RWPE1 (cell line): ENCODE measurements around the gene RRP36.

Experiments used
- CTCF ChIA-PET: fragments of 350-600 bp; sonication (Branson Sonifier 250); formaldehyde crosslinking; extraction: SDS; loops from one replicate; lab custom pipeline; 2021; lab: Yijun Ruan, JAX
- POLR2A ChIA-PET: fragments of 400-600 bp; formaldehyde crosslinking; extraction: SDS; loops from one replicate; lab custom pipeline; 2020; ENCODE audit warnings: antibody characterized with exemption; ENCODE audit not compliant: low non-redundant PET; lab: Yijun Ruan, JAX
- DNase-seq: peaks from one replicate; pipeline ENCODE4 v3.0.0; 2012; ENCODE audit warnings: low spot score
- H3K27ac ChIP-seq: fragments of 450-650 bp; 2 replicates; pipeline ENCODE4 v1.5.1; 2017
- TF ChIP-seq, protein P1 (sequence below): fragments of 450-650 bp; conservative IDR thresholded peaks from 2 replicates; pipeline ENCODE4 v1.5.1; 2017; ENCODE audit warnings: low read depth, mild to moderate bottlenecking

Gene RRP36

DNA sequence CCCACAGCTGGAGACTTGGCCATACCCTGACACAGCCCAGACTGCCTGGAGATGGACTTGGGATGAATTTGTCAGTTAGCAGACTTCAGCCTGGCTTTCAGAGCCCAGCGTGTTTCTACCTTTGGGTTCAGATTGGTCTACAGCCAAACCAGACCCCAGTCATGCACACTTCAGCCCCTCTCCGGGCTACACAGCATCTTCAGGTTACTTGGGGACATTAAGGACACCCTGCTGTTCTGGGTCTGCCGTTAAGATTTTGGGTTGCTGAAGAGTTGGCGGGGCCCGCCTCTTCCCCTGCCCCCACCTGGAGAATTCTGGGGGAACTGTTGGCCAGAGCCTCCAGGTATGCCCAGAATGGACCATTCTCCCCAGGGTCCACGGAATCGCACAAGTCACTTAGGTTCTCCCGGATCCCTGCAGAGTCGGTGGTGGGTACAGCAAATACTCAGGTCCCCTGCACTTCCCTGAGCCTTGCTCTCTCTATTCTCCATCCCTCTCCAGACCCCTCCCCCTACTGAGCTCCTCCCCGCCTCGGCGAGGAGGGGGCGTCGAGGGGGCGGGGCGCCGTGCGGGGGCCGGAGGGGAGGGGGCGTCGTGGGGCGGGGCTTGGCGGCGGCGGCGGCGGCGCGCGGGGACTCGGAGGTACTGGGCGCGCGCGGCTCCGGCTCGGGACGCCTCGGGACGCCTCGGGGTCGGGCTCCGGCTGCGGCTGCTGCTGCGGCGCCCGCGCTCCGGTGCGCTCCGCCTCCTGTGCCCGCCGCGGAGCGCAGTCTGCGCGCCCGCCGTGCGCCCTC, 54.4 kb downstream of the RRP36 start, which contains the start of gene PTK7:
Gene PTK7 (plus strand): TSS at position 645 of the 794 bp plus-strand sequence. CDS start 175 bp downstream, outside the sequence.
- TF ChIP-seq, protein P1, sequence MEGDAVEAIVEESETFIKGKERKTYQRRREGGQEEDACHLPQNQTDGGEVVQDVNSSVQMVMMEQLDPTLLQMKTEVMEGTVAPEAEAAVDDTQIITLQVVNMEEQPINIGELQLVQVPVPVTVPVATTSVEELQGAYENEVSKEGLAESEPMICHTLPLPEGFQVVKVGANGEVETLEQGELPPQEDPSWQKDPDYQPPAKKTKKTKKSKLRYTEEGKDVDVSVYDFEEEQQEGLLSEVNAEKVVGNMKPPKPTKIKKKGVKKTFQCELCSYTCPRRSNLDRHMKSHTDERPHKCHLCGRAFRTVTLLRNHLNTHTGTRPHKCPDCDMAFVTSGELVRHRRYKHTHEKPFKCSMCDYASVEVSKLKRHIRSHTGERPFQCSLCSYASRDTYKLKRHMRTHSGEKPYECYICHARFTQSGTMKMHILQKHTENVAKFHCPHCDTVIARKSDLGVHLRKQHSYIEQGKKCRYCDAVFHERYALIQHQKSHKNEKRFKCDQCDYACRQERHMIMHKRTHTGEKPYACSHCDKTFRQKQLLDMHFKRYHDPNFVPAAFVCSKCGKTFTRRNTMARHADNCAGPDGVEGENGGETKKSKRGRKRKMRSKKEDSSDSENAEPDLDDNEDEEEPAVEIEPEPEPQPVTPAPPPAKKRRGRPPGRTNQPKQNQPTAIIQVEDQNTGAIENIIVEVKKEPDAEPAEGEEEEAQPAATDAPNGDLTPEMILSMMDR = no peak
- no peak for DNase-seq
- POLR2A ChIA-PET = interaction anchor here (0.5 to 1.1 kb wide), 3 partner anchors 15 to 654 kb away, joined by 3 to 5 read pairs (median 3); partner anchors contain the start of genes KLC4 and MRPL2
- CTCF ChIA-PET = interaction anchor here (0.6 to 2.6 kb wide), 5 partner anchors 40 to 374 kb away, joined by 3 to 14 read pairs (median 4); no protein-coding TSS in a partner anchor
- H3K27ac ChIP-seq = peak within 1 kb of the TSS; percentile 83

DNA sequence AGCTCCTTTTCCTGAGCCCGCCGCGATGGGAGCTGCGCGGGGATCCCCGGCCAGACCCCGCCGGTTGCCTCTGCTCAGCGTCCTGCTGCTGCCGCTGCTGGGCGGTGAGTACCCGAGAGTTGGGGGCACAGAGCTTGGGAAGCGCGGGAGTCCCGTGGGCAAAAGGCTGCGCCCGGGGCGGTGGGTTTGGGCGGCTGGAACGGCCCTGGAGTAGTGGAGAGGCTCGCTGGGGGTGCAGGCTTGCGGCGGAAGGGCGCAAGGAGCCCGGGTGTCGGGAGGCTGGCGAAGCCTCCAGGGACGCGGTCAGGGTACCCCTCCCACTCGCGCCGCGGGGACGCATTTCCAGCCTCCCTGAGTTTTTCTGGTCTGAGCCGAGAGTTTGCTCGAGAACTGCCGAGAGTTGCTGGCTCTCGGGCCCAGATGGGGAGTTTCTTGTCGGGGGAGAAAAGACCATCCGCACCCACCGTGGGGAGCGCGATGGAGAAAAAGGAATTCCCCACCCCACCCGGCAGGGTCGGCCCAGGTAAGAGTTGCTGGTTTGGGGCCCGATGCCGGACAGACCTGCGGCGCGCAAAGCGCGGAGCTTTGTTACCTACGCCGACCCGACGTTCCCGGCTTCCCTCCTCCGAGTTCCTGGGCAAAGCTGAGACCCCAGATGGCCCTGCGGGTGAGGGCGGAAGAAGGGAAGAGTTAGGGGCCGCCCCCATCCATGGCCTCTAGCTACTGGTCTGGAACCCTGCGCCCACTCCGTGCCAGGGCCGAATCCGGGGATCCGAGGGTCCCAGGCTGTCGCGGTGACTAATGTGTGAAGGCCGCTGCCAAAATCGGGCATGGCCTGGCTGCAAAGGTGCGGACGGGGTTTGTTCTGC, 55.3 kb downstream of the RRP36 start:
- DNase-seq = no peak
- CTCF ChIA-PET = interaction anchor here (0.6 to 2.6 kb wide), 6 partner anchors 14 to 373 kb away, joined by 3 to 14 read pairs (median 3); no protein-coding TSS in a partner anchor
- H3K27ac ChIP-seq = peak overlapping the region; percentile 83
- POLR2A ChIA-PET = interaction anchor here (0.7 to 1.1 kb wide), 3 partner anchors 14 to 23 kb away, joined by 3 to 4 read pairs (median 3); partner anchors contain the start of genes CUL7, KLC4 and MRPL2
- TF ChIP-seq, protein P1 = no peak

DNA sequence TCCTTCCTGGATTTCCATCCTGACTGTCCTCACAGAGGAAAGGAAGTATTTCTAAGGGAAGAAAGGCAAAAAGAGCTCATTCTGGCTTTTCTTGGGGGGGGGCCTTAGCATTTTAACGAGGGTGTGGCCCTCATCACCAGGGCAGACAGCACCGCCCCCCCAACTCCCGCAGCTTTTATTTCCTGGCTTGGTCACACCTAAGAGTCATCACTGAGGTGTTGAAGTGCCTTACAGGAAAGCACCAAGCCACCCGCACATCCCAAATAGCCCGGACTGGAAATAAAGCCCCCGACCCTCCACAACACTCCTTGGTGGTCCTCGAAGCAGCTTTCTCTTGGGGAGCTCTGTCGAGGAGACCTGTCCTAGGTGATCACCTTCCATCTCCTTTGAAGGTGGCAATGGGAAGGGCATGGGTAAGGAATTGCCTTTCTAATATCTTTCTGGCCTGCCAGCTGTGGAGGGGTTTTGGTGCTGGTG, 55.9 kb downstream of the RRP36 start:
- no peak for DNase-seq
- peak overlapping the region; percentile 83 for H3K27ac ChIP-seq
- TF ChIP-seq, protein P1 = no peak
- ChIA-PET CTCF (interaction anchor here (0.6 to 2.6 kb wide), 4 partner anchors 23 to 97 kb away, joined by 3 to 14 read pairs (median 4); no protein-coding TSS in a partner anchor), POLR2A (no interaction called here)

DNA sequence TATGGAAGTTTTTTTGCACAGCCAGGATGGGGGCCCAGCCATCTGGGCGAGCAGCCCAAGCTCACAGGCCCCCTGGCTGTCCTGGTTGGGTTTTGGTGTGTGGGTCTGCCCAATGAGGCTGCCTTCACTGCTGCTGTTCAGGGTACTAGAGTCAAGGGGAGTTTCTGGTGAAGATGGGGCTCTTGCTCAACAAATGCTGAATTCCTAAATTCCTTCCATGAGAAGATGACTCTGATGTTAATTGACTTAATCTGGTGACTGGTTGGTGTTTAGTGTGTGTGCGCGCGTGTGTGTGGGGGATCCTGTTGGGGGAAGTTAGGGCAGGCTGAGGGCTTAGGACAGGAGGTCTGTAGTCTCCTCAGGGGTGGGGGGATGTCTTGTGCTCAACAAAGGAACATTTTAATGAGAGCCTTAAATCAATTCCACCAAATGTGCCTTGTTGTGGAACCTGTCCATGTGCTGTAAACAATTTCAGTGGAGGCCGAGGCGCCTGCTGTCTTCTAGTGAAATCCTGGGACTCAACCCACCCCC, 56.6 kb downstream of the RRP36 start:
- POLR2A ChIA-PET = no interaction called here

DNA sequence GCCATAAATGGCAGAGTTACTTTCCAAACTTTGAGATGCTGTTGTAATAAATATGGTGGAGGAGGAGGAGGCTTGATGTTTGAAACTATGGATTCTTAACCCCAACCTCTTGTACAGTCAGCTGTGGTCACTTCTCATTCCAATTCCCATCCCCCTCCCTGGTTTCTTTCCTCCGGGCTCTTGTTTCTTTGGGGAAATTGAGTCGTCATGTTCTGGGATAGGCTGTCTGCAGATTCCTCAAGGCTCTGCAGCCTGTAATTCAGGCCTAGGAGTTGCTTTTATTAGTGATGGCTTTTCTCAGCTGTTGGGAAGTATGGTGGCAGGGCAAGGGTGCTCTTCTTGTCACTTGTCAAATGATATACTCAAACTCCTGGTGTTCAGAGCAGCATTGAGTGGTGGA, 57.3 kb downstream of the RRP36 start:
- DNase-seq = no peak
- TF ChIP-seq, protein P1 = no peak
- POLR2A ChIA-PET = interaction anchor here (0.6 kb wide), 1 partner anchor 405 kb away, joined by 5 read pairs; no protein-coding TSS in a partner anchor
- CTCF ChIA-PET = interaction anchor here (0.7 kb wide), 1 partner anchor 1206 kb away, joined by 3 read pairs; no protein-coding TSS in a partner anchor
- H3K27ac ChIP-seq = no peak overlapping the region

More for the DNA sequence above, 56.6 kb downstream of the RRP36 start:
- H3K27ac ChIP-seq = peak overlapping the region; percentile 83
- DNase-seq = no peak
- CTCF ChIA-PET = interaction anchor here (0.6 to 1.9 kb wide), 2 partner anchors 23 to 52 kb away, joined by 3 to 6 read pairs; no protein-coding TSS in a partner anchor
- TF ChIP-seq, protein P1 = no peak
